Osteoblast (primary cell): ENCODE measurements around the gene TOMM6. TPM values are rescaled to one million over a fixed set of nuclear protein-coding genes. Genes with fewer than 3 reads are reported as not detected.
A peak's percentile ranks its signal among the peaks of the same experiment; 100 is the strongest.

Experiments
- DNase-seq: peaks from one replicate; pipeline ENCODE4 v3.0.0; 2011; ENCODE audit warnings: low spot score, mixed read lengths; ENCODE audit not compliant: insufficient read length; ENCODE audit errors: missing footprints
- H2AFZ ChIP-seq: 2 replicates; pipeline ENCODE4 v1.6.0; 2011; ENCODE audit warnings: mild to moderate bottlenecking, low read length
- H3K27ac ChIP-seq: 2 replicates; pipeline ENCODE4 v1.5.1; 2011; ENCODE audit warnings: mild to moderate bottlenecking, low read depth, low read length, moderate library complexity
- H3K27me3 ChIP-seq: 2 replicates; pipeline ENCODE4 v1.6.0; 2012; ENCODE audit warnings: mild to moderate bottlenecking, control low read depth, inconsistent platforms, low read length, moderate library complexity; ENCODE audit not compliant: insufficient read depth
- H3K36me3 ChIP-seq: 2 replicates; pipeline ENCODE4 v1.5.1; 2011; ENCODE audit warnings: mild to moderate bottlenecking, low read length, control low read depth, moderate library complexity; ENCODE audit not compliant: insufficient read depth
- H3K4me1 ChIP-seq: 2 replicates; pipeline ENCODE4 v1.5.1; 2011; ENCODE audit warnings: mild to moderate bottlenecking, low read length, control low read depth, moderate library complexity; ENCODE audit not compliant: insufficient read depth
- H3K4me2 ChIP-seq: 2 replicates; pipeline ENCODE4 v1.6.0; 2011; ENCODE audit warnings: mild to moderate bottlenecking, low read length; ENCODE audit not compliant: insufficient read depth
- H3K4me3 ChIP-seq: fragments of 200-600 bp; sonication (generic); 3 replicates; pipeline ENCODE4 v1.5.1; 2012; ENCODE audit warnings: mild to moderate bottlenecking, low read length, inconsistent platforms; ENCODE audit not compliant: insufficient read depth
- H3K79me2 ChIP-seq: 2 replicates; pipeline ENCODE4 v1.6.0; 2012; ENCODE audit warnings: mild to moderate bottlenecking, low read length, control low read depth, inconsistent platforms; ENCODE audit not compliant: insufficient read depth
- H3K9me3 ChIP-seq: 2 replicates; pipeline ENCODE4 v1.5.1; 2011; ENCODE audit warnings: low read depth, low read length, control low read depth
- H4K20me1 ChIP-seq: 2 replicates; pipeline ENCODE4 v1.6.0; 2012; ENCODE audit warnings: mild to moderate bottlenecking, low read length, control low read depth; ENCODE audit not compliant: insufficient read depth
- total RNA-seq: library from RNA; depleted of rRNA; stranded (reverse); fragments of >200 nt; gene quantifications from 2 replicates; pipeline ENCODE4 v1.2.3, GENCODE V29; 2012
- TF ChIP-seq, protein P1 (sequence below): IDR thresholded peaks from 2 replicates; pipeline ENCODE4 v1.5.1; 2011; ENCODE audit warnings: mild to moderate bottlenecking, low read depth, low read length, moderate library complexity; ENCODE audit errors: extremely low read depth

The TOMM6 gene
- total RNA-seq, 1 donor, result 54.6 TPM

DNA sequence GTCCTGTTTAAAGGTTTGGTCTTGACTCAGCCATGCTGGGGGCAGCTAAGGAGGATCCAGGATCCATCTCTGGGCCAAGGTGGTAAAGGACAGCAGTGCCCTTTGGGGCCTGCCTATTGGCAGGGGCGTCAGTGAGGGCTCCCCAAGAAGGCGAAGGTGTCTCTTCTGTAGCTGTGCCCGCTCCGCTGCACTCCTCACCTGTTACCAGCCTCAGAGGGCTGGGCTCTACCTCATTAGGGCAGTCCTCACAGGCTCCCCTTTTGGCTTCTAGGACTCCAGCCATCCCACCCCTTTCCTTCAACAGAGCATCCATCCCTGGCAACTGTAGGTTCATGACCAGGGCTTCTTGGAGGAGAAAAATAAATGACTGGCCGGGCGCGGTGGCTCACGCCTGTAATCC is 18.1 kb upstream of the TOMM6 start:
- Histone ChIP-seq H4K20me1 (peaks cover 2% of the 10 kb centered on the region), H3K27ac (no peak overlapping the region), H3K4me3 (no peak overlapping the region), H3K4me2 (no peak overlapping the region), H3K4me1 (peaks cover 6% of the 10 kb centered on the region), H2AFZ (no peak overlapping the region), H3K9me3 (no peaks in the 10 kb centered on the region), H3K79me2 (no peaks in the 10 kb centered on the region), H3K36me3 (peaks cover 22% of the 10 kb centered on the region), H3K27me3 (no peaks in the 10 kb centered on the region)
- TF ChIP-seq, protein P1, sequence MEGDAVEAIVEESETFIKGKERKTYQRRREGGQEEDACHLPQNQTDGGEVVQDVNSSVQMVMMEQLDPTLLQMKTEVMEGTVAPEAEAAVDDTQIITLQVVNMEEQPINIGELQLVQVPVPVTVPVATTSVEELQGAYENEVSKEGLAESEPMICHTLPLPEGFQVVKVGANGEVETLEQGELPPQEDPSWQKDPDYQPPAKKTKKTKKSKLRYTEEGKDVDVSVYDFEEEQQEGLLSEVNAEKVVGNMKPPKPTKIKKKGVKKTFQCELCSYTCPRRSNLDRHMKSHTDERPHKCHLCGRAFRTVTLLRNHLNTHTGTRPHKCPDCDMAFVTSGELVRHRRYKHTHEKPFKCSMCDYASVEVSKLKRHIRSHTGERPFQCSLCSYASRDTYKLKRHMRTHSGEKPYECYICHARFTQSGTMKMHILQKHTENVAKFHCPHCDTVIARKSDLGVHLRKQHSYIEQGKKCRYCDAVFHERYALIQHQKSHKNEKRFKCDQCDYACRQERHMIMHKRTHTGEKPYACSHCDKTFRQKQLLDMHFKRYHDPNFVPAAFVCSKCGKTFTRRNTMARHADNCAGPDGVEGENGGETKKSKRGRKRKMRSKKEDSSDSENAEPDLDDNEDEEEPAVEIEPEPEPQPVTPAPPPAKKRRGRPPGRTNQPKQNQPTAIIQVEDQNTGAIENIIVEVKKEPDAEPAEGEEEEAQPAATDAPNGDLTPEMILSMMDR, result no peak
- DNase-seq, result no peak

DNA sequence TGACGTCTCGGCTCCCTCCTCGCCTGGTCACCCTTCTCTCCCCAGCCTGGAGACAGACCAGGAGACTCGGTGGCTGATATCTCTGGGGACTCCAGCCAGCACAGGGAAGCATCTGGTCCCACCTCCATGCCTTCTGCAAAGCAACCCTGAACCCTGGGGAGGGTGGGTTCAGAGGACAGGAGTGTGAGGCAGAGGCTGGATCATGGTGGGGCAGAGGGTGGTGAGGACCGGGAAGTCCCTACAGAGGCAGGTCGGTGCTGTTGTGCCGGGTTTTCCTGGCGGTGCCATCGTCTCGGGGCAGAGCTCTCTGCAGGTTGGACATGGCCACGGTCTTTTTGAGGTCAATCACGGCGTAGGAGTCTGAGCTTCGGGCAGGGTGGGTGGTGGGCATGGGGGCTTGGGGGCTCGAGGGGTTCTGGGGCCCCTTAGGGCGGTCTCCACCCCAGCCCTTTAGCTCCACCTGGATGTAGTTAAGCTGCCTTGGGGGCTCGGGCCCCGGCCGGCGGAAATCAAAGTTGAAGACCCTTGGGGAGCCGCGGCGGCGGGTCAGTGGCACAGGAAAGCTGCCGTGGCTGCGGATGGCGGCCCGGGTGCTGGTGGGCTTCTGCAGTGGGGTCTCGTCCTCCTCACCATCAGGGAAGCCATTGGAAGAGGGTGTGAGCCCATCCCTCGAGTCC is 17.0 kb upstream of the TOMM6 start:
- peak; percentile 34 for DNase-seq
- no peaks in the 10 kb centered on the region for H3K27me3 ChIP-seq
- H4K20me1 ChIP-seq, result peaks cover 5% of the 10 kb centered on the region
- H3K79me2 ChIP-seq, result no peaks in the 10 kb centered on the region
- peaks cover 6% of the 10 kb centered on the region for H3K4me1 ChIP-seq
- TF ChIP-seq, protein P1, result no peak
- no peak overlapping the region for H3K27ac ChIP-seq
- no peaks in the 10 kb centered on the region for H3K9me3 ChIP-seq
- H2AFZ ChIP-seq, result no peak overlapping the region
- H3K4me3 ChIP-seq, result no peak overlapping the region
- peaks cover 34% of the 10 kb centered on the region for H3K36me3 ChIP-seq
- no peak overlapping the region for H3K4me2 ChIP-seq

DNA sequence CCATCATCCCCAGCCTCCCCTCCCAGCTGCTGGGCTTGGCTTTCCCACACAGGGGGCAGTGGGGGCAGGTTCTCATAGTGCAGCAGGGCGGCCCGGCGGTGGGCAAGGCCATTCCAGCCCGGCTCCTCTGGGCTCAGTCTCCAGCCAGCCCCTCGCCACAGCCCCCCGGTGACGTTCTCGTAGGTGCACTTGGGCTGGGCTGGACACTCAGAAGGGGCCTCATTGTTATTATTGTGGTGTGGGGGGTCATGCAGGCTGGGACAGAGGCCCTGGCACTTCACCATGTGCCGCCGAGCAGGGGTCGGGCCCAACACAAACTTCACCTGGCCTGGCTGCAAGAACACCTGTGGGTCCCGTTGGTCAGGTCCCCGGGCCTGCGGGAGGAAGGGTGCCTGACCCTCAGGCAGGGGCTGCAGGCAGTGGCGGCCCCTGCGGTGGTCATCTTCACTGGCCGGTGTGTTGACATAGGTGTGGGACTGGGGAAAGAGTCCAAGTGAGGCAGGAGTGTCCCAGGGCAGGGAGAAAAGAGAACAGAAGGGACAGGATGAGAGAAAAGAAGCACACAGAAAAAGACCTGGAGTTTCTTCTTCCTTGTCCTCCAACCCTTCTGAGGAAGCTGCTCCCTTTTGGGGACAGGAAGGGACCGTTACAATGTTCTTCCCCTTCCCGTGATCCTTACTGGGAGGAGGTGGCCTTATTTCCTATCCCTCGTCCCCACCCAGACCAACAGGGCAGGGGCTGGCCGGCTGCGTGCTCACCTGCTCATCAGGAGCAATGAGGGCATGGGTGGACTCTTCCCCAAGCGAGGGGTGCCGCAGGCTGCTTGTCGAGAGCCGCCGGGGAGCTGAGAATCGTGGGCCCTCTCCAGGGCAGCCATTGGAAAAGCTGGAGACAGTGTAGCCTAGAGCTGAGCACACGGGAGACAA is 16.2 kb upstream of the TOMM6 start:
- TF ChIP-seq, protein P1, result no peak

DNA sequence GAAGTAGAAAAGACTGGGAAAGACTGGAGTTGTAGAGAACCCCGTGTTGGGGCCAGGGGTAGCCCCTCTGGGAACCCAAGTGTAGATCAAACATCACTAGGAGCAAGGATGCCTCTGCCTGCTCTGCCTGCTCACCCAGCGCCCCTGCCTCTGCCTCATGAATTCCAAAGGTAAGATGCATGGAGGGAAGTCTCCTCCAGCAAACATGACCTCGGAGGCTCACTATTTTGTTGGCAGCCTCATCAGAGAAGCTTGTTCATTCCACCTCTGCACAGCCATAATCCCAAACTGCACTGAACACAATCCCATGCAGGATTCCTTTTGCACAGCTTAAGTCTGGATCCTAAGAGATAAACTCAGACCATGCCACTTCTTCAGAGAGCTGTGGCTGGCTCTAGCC is 12.7 kb upstream of the TOMM6 start:
- Histone ChIP-seq H3K27me3 (no peaks in the 10 kb centered on the region), H3K4me3 (no peak overlapping the region), H4K20me1 (peaks cover 5% of the 10 kb centered on the region), H3K27ac (no peak overlapping the region), H3K36me3 (peaks cover 51% of the 10 kb centered on the region), H3K9me3 (no peaks in the 10 kb centered on the region), H3K79me2 (peaks cover 7% of the 10 kb centered on the region), H3K4me1 (peaks cover 8% of the 10 kb centered on the region), H2AFZ (no peak overlapping the region), H3K4me2 (no peak overlapping the region)
- TF ChIP-seq, protein P1, result no peak
- DNase-seq, result peak; percentile 75

More for the DNA sequence above, 16.2 kb upstream of the TOMM6 start:
- Histone ChIP-seq H2AFZ (no peak overlapping the region), H3K9me3 (no peaks in the 10 kb centered on the region), H3K27me3 (no peaks in the 10 kb centered on the region), H3K4me3 (no peak overlapping the region), H3K4me2 (no peak overlapping the region), H3K36me3 (peaks cover 38% of the 10 kb centered on the region), H3K79me2 (no peaks in the 10 kb centered on the region), H4K20me1 (peaks cover 5% of the 10 kb centered on the region), H3K4me1 (peaks cover 6% of the 10 kb centered on the region), H3K27ac (no peak overlapping the region)
- DNase-seq, result peak; percentile 68
